KG1 (cell line): ENCODE measurements around the gene EDA.

ENCODE experiments used
- DNase-seq: peaks from one replicate; lab custom pipeline; 2025; lab: John Stamatoyannopoulos, UW

EDA gene

GRCh38 chrX:69615779-69616456 is at the start of gene EDA:
TSS of gene EDA (plus strand) at chrX:69616113.
- DNase-seq, result no peak

- DNase-seq, result no peak
Observed at GRCh38 chrX:69568828-69569227, 47.1 kb upstream of the EDA start.

GRCh38 chrX:69597399-69597798 is 18.5 kb upstream of the EDA start:
- no peak for DNase-seq

GRCh38 chrX:69600182-69600581 is 15.7 kb upstream of the EDA start:
- no peak for DNase-seq

GRCh38 chrX:69603566-69604194 is 12.2 kb upstream of the EDA start:
- DNase-seq, result no peak

- DNase-seq, result no peak
Observed at GRCh38 chrX:69605521-69605920, 10.4 kb upstream of the EDA start.

GRCh38 chrX:69607616-69608015 is 8.3 kb upstream of the EDA start:
- DNase-seq, result no peak

- DNase-seq, result no peak
Observed at GRCh38 chrX:69613946-69614345, 2.0 kb upstream of the EDA start.

GRCh38 chrX:69614886-69615285 is 1.0 kb upstream of the EDA start:
- no peak for DNase-seq

- DNase-seq, result no peak
Observed at GRCh38 chrX:69615342-69615741, 571 bp upstream of the EDA start.

- no peak for DNase-seq
Observed at GRCh38 chrX:69616457-69617203, 717 bp downstream of the EDA start.

GRCh38 chrX:69618803-69619202 is 2.9 kb downstream of the EDA start:
- DNase-seq, result no peak

- DNase-seq, result no peak
Observed at GRCh38 chrX:69626129-69626528, 10.2 kb downstream of the EDA start.

GRCh38 chrX:69627744-69628143 is 11.8 kb downstream of the EDA start:
- DNase-seq, result no peak

GRCh38 chrX:69630147-69630546 is 14.2 kb downstream of the EDA start:
- no peak for DNase-seq

GRCh38 chrX:69664693-69665092 is 48.8 kb downstream of the EDA start:
- no peak for DNase-seq

GRCh38 chrX:69670001-69670555 is 54.2 kb downstream of the EDA start:
- no peak for DNase-seq

GRCh38 chrX:69674891-69675290 is 59.0 kb downstream of the EDA start:
- DNase-seq, result no peak

GRCh38 chrX:69705818-69706217 is 89.9 kb downstream of the EDA start:
- no peak for DNase-seq

- DNase-seq, result no peak
Observed at GRCh38 chrX:69718102-69718501, 102.2 kb downstream of the EDA start.

- DNase-seq, result no peak
Observed at GRCh38 chrX:69724307-69724706, 108.4 kb downstream of the EDA start.

GRCh38 chrX:69740317-69740716 is 124.4 kb downstream of the EDA start:
- no peak for DNase-seq

GRCh38 chrX:69741721-69742120 is 125.8 kb downstream of the EDA start:
- DNase-seq, result no peak
